ENCODE data around the gene PTPN3. TPM values are rescaled to one million over a fixed set of nuclear protein-coding genes. Genes with fewer than 3 reads are reported as not detected.
"Not testable (repeated sequence)": the region's sequence is repeated elsewhere in the genome, so short reads cannot be mapped to it uniquely, and the experiment has no call there.

The PTPN3 gene
- total RNA-seq, 1 experiment from 2014 or later, result 11.3 TPM

DNA sequence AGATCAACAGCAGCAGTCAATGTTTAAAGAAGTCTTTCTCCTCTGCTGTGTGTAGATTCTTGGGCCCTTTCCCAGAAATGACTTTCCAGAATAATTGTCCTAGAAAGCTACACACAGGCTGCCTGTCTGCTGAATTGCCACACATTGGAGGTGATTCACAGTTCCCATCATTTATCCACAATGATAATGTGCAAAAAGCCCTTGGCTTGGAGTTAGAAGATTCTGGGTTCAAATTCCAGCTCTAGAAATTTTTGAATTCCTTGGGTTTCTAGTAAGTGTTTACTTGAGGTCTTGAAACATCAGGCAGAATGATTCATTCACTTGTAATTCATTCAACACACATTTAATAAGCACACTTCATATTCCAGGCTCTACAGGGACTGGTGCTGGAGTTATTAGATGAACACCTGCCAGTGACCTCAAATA lies 148.7 kb downstream of the PTPN3 start:
- no peak for DNase-seq (ENCODE audit: low spot score)

DNA sequence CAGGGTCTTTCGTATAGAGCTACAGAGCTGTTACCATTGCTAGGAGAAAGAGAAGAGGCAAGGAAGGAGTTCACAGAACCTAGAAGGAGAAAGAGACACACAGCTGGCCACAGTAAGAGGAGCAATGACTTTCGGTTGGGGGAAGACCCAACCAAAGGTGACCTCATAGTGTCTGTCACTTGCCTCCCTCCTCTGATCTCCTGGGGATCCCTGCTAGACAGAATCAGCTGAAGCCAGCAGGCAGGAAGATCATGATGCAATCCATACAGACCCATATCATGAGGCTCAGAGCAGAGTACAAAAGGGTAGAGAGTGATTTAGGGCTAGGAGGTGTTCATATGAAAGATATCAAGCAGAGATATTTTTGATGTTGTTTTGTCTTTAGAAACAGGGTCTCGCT lies 151.2 kb downstream of the PTPN3 start:
- no peak for DNase-seq (ENCODE audit: low spot score)

DNA sequence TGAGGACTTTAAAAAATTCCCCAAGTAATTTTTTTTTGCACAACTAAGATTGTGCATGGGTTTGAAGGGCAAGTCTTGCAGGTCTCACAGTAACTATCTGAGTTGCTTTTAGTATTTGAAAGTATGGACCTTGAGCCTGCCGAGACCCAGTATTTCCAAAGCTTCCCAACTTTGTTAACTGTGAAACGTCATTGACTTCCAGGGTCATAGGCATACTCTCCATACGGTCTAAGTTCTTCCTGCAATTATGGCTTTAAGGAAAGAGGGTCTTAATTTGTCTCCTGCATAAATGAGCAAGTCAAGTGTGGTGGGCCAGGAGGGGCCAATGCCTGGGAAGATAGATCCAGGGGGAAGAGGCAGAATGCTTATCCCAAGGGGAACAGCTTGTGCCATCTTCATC lies 153.2 kb downstream of the PTPN3 start:
- DNase-seq (ENCODE audit: low spot score), result no peak

DNA sequence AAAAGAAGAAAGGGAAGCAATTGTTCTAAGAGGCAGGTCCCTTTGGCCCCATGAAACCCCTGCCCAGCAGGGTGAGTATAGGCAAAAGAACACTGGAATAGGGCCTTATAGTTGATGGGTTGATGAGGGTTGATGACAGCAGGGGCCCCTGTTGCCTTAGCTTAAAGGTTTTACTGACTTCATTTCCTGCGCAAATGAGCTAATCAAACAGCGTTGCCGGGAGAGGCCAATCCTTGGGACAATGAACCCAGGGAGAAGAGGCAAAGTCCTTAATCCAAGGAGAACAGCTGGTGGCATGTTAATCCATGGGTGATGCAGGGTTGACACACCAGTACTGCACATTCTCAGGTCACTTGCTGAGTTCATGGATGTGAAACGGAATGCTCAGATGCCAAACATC lies 155.2 kb downstream of the PTPN3 start:
- no peak for DNase-seq (ENCODE audit: low spot score)

DNA sequence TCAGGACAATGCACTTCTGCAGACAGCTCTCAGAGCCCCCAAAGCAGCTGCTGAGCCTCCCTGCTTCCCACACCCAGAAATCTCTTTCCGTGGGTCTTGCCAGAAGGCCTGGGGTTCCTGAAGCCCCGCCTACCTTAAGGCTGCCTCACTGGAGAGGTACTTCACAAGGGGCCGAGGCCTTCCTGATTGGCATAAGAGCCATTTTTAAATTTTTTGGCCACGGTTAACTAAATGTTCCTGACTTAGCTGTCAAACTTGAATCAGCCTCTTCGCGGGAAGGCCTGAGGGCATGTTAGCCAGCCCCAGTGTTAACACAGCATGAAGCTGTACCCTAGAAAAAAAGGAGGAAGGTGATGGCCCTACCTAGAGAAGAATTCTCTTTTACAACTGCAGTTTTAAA lies 156.5 kb downstream of the PTPN3 start:
- DNase-seq (ENCODE audit: low spot score), result no peak

DNA sequence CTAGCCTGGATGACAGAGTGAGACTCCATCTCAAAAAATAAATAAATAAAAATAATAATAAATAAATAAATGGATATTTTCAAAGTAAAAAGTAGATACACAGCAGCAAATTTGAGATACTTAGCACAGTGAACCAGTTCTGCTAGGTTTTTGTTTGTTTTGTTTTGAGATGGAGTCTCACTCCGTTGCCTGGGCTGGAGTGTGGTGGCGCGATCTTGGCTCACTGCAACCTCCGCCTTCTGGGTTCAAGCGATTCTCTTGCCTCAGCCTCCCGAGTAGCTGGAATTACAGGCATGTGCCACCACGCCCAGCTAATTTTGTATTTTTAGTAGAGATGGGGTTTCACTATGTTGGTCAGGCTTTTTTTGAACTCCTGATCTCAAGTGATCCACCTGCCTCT lies 157.1 kb downstream of the PTPN3 start:
- DNase-seq (ENCODE audit: low spot score), result not testable (repeated sequence)

DNA sequence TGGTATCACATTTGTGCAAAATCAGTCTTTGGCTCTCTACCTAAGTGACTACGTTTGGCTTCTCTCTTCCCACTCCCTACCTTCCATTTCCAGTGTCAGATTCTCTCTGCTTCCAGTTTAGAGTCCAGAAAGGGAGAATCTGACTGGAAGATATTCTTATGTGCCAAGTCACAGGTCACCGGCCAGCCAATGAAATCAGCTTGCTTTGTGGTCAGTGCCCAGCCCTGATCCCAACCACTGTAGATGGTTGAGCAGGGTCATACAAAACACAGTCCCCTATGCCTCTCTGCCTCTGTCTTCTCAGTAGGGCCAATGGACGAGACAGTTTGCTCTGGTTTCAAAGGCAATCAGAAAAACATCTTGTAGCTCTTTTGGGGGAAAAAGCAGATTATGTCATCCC lies 161.7 kb downstream of the PTPN3 start:
- DNase-seq (ENCODE audit: low spot score), result no peak

DNA sequence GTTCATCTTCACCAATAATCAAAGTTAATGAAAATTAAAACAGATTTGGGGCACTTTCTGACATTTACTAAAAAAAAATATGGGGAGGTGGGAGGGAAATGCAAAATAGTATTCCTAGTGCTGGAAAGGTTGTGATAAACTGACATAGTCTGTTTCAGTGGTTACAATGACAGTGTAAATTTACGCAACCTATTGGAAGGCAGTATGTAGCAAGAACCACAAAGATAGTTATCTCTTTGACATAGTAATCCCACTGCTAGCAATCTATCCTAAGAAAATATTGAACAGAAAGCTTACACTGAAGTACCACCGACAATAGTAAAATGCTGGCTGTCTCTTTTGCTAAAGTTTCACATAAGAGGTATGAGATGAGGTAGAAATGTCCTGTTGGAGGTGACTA lies 162.2 kb downstream of the PTPN3 start:
- no peak for DNase-seq (ENCODE audit: low spot score)

DNA sequence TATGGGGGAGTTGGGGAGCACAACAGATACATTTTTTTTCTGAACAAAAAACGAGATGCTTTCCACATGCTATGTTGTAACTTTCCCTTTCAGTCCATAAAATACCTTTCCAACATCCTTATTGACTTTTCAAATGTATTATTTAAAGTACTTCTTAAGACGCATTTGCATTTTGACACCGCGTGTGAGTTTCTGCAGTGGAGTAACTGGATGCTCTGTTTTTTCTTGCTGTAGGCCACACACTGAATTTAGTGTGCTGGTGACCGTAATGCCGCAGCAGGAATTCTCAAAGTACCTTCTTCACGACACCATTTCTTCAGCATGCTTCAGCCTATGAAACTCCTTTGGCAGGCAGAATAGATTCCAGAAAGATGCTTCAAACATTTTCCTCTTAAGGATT lies 163.0 kb downstream of the PTPN3 start:
- no peak for DNase-seq (ENCODE audit: low spot score)

DNA sequence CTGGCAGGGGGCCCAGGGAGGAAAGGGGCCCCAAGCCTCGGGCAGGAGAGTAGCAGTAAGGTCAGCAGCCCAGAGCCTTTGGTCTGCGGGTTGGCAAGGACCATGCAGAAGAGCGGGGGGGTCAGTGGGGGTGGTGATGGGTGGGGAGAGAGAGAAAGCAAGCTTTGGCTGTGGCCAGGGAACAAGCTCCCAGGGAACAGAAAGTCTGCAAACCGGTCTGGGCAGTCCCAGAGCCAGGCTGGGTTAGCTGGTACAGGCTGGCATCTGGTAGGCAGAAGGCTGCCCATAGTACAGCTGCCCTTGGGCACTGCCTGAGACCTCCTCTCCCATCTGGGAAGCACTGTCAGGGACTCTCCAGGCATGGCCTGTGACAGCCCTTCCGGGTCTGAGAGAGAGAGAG lies 166.8 kb downstream of the PTPN3 start:
- peak; percentile 97 for DNase-seq (ENCODE audit: low spot score)

DNA sequence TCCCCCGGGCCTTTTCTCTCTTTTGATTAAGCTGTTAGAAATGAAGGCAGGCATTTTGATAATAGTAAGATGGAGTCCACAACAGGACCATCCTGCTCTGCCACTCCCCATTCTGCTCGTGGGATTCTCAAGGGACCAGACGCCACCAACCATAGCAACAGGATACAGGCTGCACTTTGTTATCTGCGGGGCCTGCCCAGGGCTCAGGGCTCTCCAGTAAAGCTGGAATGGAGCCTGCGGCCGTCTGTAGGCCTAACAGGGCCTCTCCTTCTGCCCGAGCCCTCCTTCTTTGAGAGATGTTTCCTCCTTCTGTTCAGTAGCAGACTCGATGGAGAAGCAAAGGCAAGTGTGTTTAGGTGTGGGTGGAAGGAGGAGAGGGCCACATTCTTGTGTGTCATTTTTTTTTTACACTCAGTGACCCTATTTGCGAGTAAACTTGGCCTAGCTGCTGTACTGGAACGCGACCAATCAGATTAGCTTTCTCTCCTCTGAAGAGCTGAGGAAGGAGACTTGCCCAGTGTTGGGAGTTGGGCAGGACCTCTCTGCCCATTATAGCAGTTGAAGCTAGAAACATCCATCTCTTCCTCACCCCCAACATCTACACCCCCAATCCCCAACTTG lies 168.4 kb downstream of the PTPN3 start:
- DNase-seq (ENCODE audit: low spot score), result peak; percentile 41

DNA sequence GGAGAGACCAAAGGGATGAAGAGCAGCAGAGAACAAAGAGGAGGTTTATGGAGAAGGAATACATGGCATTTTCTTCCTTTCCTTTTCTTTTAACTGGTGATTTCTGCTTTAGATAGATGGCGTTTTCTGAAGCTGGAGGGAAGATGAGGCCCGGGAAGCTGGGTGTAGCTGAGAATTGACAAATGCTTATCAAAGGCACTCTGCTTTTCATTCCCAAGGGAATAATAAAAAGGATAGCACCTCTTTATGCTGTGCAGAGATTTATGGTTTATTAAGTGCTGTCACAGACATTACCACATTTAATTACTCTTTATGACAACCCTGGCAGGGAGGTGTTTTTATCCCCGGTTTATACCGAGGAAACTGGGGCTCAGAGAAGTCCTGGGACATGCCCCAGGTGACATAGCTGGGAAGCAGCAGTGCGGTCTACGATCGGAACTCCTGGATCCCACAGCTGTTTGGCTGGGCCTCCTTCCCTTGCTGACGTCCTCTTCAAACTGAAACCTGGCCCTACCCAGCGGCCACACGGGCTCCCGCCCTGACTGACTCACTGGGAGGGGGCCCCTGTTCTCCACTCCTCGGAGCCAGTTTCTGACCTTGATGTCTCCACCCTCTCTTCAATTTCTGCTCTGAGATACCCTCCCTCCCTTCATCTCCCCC lies 169.0 kb downstream of the PTPN3 start:
- peak; percentile 62 for DNase-seq (ENCODE audit: low spot score)

Small RNAs within 50 kb of the gene (small RNA-seq; reads per million reads assigned to genes)
- gene MIR3927, result not detected

Other genes starting within 250 kb of the PTPN3 start
- gene EPB41L4B, start 177.2 kb downstream of the PTPN3 start, total RNA-seq (2014; rRNA removed; shearing (Covaris generic)), result 8.2 and 10.1 TPM in 2 replicates